ENCODE results near the gene IL2RA. TPM values are rescaled to one million over a fixed set of nuclear protein-coding genes. Genes with fewer than 3 reads are reported as not detected.
"Not testable (repeated sequence)": the region's sequence is repeated elsewhere in the genome, so short reads cannot be mapped to it uniquely, and the experiment has no call there.

IL2RA gene
- total and polyA plus RNA-seq, 7 experiments from 2014 or later = 0.85 to 266 (median 3.3) TPM

DNA sequence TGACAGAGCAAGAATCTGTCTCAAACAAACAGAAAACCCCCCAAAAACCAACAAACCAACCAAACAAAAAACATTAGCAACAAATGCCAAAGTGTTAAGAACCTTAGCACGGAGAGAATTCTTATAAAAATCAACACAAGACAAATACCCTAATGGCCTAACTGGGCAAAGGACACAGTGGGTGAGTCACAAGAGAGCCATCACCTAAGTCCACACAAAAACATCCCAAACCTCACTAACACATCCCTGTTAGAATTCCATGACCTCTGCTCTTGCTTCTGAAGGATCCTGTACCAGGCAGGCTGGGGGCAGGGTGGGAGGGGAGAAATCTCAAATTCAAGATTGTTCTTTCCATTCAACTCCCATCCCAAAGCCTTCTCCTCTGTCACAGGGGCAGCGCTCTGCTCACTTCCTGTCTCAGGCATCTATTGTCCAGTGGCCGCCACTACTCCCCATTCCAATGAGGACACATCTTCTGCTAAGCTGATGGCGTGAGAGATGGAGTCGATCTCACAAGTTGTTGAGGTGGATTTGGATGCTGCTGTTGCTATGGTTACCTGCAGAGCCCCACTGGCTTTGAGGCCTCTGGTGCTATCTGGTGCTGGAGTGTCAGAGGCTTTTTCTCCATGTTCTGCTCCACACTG is 94.0 kb downstream of the IL2RA start:
- Mint-ChIP-seq H3K36me3 (peaks cover 0 to 15% (median 4%) of the 10 kb centered on the region in 5 donors), H3K27me3 (no peaks in the 10 kb centered on the region), H3K27ac (peak overlapping the region in 3 of 9 donors; percentile 25 to 57 (median 29)), H3K4me3 (no peak overlapping the region), H3K4me1 (peaks cover 0 to 37% (median 10%) of the 10 kb centered on the region in 7 donors), H3K9me3 (no peaks in the 10 kb centered on the region)
- no peaks in the 10 kb centered on the region for H3K27me3 ChIP-seq (ENCODE audit: control insufficient read depth in 2 of 2, insufficient read depth in 2 of 2, low read length in 2 of 2)
- CTCF ChIA-PET = no interaction called here
- POLR2A ChIA-PET = interaction anchor here (0.7 kb wide), 1 partner anchor 77 kb away, joined by 3 read pairs; no protein-coding TSS in a partner anchor
- DNase-seq (peak in 1 of 9 donors; percentile 1), ATAC-seq (no peak)
- intact Hi-C loops (cut with micrococcal nuclease) = no loop called here
- no peaks in the 10 kb centered on the region for H3K9me3 ChIP-seq (ENCODE audit: control insufficient read depth in 2 of 3, low read length in 3 of 3)
- H3K27ac ChIP-seq (ENCODE audit: low read depth, low read length) = no peak overlapping the region
- H3K36me3 ChIP-seq (ENCODE audit: control insufficient read depth in 2 of 3, insufficient read depth in 3 of 3, low read length in 3 of 3) = peaks cover 0 to 9% (median 8%) of the 10 kb centered on the region in 3 experiments
- H3K4me3 ChIP-seq (ENCODE audit: low read length) = no peak overlapping the region
- H3K4me1 ChIP-seq (ENCODE audit: control insufficient read depth in 2 of 2, insufficient read depth in 2 of 2, low read length in 2 of 2) = peaks cover 0 to 15% of the 10 kb centered on the region in 2 donors

- H3K4me3 ChIP-seq (ENCODE audit: low read length) = no peak overlapping the region
- no peak overlapping the region for H3K4me3 Mint-ChIP-seq
- H3K27me3 Mint-ChIP-seq = no peaks in the 10 kb centered on the region
- POLR2A ChIA-PET = no interaction called here
- H3K27me3 ChIP-seq (ENCODE audit: control insufficient read depth in 2 of 2, insufficient read depth in 2 of 2, low read length in 2 of 2) = no peaks in the 10 kb centered on the region
- no peak overlapping the region for H3K27ac ChIP-seq (ENCODE audit: low read depth, low read length)
- no peak for DNase-seq
- intact Hi-C loops (cut with micrococcal nuclease) = no loop called here
- H3K4me1 ChIP-seq (ENCODE audit: control insufficient read depth in 2 of 2, insufficient read depth in 2 of 2, low read length in 2 of 2) = peaks cover 0 to 4% of the 10 kb centered on the region in 2 donors
- CTCF ChIA-PET = no interaction called here
- H3K9me3 Mint-ChIP-seq = no peaks in the 10 kb centered on the region
- no peaks in the 10 kb centered on the region for H3K9me3 ChIP-seq (ENCODE audit: control insufficient read depth in 2 of 3, low read length in 3 of 3)
- H3K36me3 ChIP-seq (ENCODE audit: control insufficient read depth in 2 of 3, insufficient read depth in 3 of 3, low read length in 3 of 3) = peaks cover 0 to 13% (median 9%) of the 10 kb centered on the region in 3 experiments
- H3K27ac Mint-ChIP-seq = no peak overlapping the region
- H3K36me3 Mint-ChIP-seq = peaks cover 0 to 20% (median 14%) of the 10 kb centered on the region in 5 donors
- no peak for ATAC-seq
- peaks cover 0 to 16% (median 0%) of the 10 kb centered on the region in 7 donors for H3K4me1 Mint-ChIP-seq
Observed at GRCh38 chr10:5965266-5965665, 96.9 kb downstream of the IL2RA start.

DNA sequence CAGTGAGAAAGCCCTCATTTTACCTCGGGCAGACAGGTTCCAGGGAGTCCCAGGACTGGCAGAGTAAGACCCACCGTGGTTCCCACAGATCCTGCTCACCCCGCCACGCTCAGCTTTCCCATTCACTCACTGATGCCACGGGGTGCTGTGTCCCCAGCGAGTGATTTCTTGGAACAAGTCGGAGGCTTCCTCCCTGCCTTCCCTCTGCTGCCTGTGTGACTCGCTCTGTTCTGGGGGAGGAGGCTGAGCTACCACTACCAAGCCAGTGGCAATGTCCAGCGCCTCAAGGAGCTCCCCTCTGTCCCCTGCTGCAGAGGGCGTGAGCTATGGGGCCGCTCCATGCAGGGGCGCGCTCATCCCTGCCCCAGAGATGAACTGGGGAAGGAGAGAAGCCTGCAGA is 97.4 kb downstream of the IL2RA start:
- Mint-ChIP-seq H3K4me1 (peaks cover 0 to 11% (median 0%) of the 10 kb centered on the region in 7 donors), H3K27me3 (no peaks in the 10 kb centered on the region), H3K9me3 (no peaks in the 10 kb centered on the region), H3K27ac (no peak overlapping the region), H3K36me3 (peaks cover 0 to 17% (median 14%) of the 10 kb centered on the region in 5 donors), H3K4me3 (no peak overlapping the region)
- DNase-seq (no peak), ATAC-seq (no peak)
- POLR2A ChIA-PET = no interaction called here
- Histone ChIP-seq H3K4me1 (ENCODE audit: control insufficient read depth in 2 of 2, insufficient read depth in 2 of 2, low read length in 2 of 2) (no peaks in the 10 kb centered on the region), H3K27ac (ENCODE audit: low read depth, low read length) (no peak overlapping the region), H3K27me3 (ENCODE audit: control insufficient read depth in 2 of 2, insufficient read depth in 2 of 2, low read length in 2 of 2) (no peaks in the 10 kb centered on the region), H3K36me3 (ENCODE audit: control insufficient read depth in 2 of 3, insufficient read depth in 3 of 3, low read length in 3 of 3) (peaks cover 0 to 18% (median 9%) of the 10 kb centered on the region in 3 experiments), H3K4me3 (ENCODE audit: low read length) (no peak overlapping the region), H3K9me3 (ENCODE audit: control insufficient read depth in 2 of 3, low read length in 3 of 3) (no peaks in the 10 kb centered on the region)
- CTCF ChIA-PET = no interaction called here
- intact Hi-C loops (cut with micrococcal nuclease) = no loop called here

DNA sequence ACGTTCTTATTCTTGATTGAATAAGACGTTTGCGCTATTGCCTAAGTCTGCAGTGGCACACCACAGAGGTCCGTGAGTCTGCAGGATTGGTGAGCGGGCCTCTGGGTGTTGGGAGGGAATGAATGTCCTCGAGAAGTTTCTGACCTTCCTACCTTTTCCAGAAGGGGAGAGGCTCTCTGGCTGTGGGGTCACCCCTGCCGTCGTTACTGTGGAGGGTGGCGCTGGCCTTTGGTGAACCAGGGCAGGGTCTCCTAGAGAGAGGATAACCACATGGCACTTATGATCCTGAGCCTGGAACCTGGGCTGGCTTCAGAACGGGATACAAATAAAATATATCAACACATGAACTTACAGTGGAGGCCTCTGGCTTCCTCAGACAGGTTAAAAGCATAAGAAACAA is 98.6 kb downstream of the IL2RA start:
- no peak overlapping the region for H3K27ac ChIP-seq (ENCODE audit: low read depth, low read length)
- no peak overlapping the region for H3K27ac Mint-ChIP-seq
- H3K36me3 Mint-ChIP-seq = peaks cover 0 to 21% (median 11%) of the 10 kb centered on the region in 5 donors
- no peak overlapping the region for H3K4me3 ChIP-seq (ENCODE audit: low read length)
- intact Hi-C loops (cut with micrococcal nuclease) = no loop called here
- POLR2A ChIA-PET = no interaction called here
- H3K4me1 Mint-ChIP-seq = peaks cover 0 to 5% (median 0%) of the 10 kb centered on the region in 7 donors
- H3K4me3 Mint-ChIP-seq = no peak overlapping the region
- H3K27me3 ChIP-seq (ENCODE audit: control insufficient read depth in 2 of 2, insufficient read depth in 2 of 2, low read length in 2 of 2) = no peaks in the 10 kb centered on the region
- H3K9me3 Mint-ChIP-seq = no peaks in the 10 kb centered on the region
- peaks cover 0 to 24% (median 6%) of the 10 kb centered on the region in 3 experiments for H3K36me3 ChIP-seq (ENCODE audit: control insufficient read depth in 2 of 3, insufficient read depth in 3 of 3, low read length in 3 of 3)
- ATAC-seq = no peak
- no peak for DNase-seq
- no peaks in the 10 kb centered on the region for H3K4me1 ChIP-seq (ENCODE audit: control insufficient read depth in 2 of 2, insufficient read depth in 2 of 2, low read length in 2 of 2)
- CTCF ChIA-PET = no interaction called here
- no peaks in the 10 kb centered on the region for H3K27me3 Mint-ChIP-seq
- no peaks in the 10 kb centered on the region for H3K9me3 ChIP-seq (ENCODE audit: control insufficient read depth in 2 of 3, low read length in 3 of 3)

DNA sequence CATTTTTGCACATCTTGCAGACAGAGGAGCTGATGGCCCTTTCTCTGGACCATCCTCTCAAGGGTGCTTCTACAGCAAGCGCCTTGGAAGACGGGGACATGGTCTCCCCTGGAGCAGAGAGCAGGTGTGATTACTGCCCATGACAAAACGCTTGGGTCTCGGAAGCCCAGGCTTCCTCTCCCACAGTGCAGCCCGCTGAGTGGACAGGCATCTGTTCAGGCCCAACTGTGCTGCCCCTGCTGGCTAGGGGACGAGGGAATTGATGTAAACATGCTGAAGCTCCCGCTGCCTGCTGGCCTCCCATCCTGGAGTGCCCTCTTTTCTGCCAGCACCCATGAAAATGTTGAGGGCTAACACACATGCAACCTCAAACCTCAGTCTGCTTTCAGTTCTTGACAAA is 99.1 kb downstream of the IL2RA start:
- no peak overlapping the region for H3K4me3 Mint-ChIP-seq
- ATAC-seq (no peak), DNase-seq (no peak)
- H3K27me3 Mint-ChIP-seq = no peaks in the 10 kb centered on the region
- Histone ChIP-seq H3K9me3 (ENCODE audit: control insufficient read depth in 2 of 3, low read length in 3 of 3) (no peaks in the 10 kb centered on the region), H3K4me3 (ENCODE audit: low read length) (no peak overlapping the region), H3K4me1 (ENCODE audit: control insufficient read depth in 2 of 2, insufficient read depth in 2 of 2, low read length in 2 of 2) (no peaks in the 10 kb centered on the region), H3K27me3 (ENCODE audit: control insufficient read depth in 2 of 2, insufficient read depth in 2 of 2, low read length in 2 of 2) (no peaks in the 10 kb centered on the region), H3K27ac (ENCODE audit: low read depth, low read length) (no peak overlapping the region), H3K36me3 (ENCODE audit: control insufficient read depth in 2 of 3, insufficient read depth in 3 of 3, low read length in 3 of 3) (peaks cover 0 to 24% (median 6%) of the 10 kb centered on the region in 3 experiments)
- intact Hi-C loops (cut with micrococcal nuclease) = no loop called here
- peaks cover 0 to 3% (median 0%) of the 10 kb centered on the region in 7 donors for H3K4me1 Mint-ChIP-seq
- CTCF ChIA-PET = no interaction called here
- H3K9me3 Mint-ChIP-seq = no peaks in the 10 kb centered on the region
- H3K36me3 Mint-ChIP-seq = peaks cover 0 to 20% (median 9%) of the 10 kb centered on the region in 5 donors
- no peak overlapping the region for H3K27ac Mint-ChIP-seq
- POLR2A ChIA-PET = interaction anchor here (0.7 kb wide), 1 partner anchor 444 kb away, joined by 3 read pairs; no protein-coding TSS in a partner anchor

DNA sequence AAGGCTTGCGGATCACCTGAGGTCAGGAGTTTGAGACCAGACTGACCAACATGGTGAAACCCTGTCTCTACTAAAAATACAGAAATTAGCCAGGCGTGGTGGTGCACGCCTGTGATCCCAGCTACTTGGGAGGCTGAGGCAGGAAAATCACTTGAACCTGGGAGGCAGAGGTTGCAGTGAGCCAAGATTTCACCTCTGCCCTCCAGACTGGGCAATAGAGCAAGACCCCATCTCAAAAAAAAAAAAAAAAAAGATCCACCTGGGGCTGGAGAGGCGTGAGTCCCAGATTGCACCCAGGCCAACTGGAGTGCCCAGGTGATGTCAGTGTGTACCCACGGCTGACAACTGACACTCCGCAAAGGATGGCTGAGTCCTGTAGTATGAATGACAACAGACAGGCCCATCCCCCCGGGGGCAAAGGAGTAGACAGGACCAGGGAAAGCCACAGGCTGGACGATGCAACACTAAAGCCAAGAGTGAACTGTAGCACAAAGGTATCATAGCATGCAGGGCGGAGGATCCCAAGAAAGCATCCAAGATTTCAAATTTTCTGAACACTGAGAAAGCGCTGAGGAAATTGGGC is 99.7 kb downstream of the IL2RA start:
- CTCF ChIA-PET; H3K4me1 ChIP-seq (ENCODE audit: control insufficient read depth in 2 of 2, insufficient read depth in 2 of 2, low read length in 2 of 2); ATAC-seq; H3K4me3 Mint-ChIP-seq; H3K4me1 Mint-ChIP-seq; DNase-seq; H3K27me3 Mint-ChIP-seq; H3K4me3 ChIP-seq (ENCODE audit: low read length); H3K9me3 Mint-ChIP-seq; H3K9me3 ChIP-seq (ENCODE audit: control insufficient read depth in 2 of 3, low read length in 3 of 3); H3K27ac ChIP-seq (ENCODE audit: low read depth, low read length); intact Hi-C loops (cut with micrococcal nuclease); H3K27ac Mint-ChIP-seq; H3K27me3 ChIP-seq (ENCODE audit: control insufficient read depth in 2 of 2, insufficient read depth in 2 of 2, low read length in 2 of 2): not testable (repeated sequence)
- peaks cover 0 to 24% (median 6%) of the 10 kb centered on the region in 3 experiments for H3K36me3 ChIP-seq (ENCODE audit: control insufficient read depth in 2 of 3, insufficient read depth in 3 of 3, low read length in 3 of 3)
- POLR2A ChIA-PET = interaction anchor here (0.7 kb wide), 1 partner anchor 444 kb away, joined by 3 read pairs; no protein-coding TSS in a partner anchor
- H3K36me3 Mint-ChIP-seq = peaks cover 0 to 23% (median 9%) of the 10 kb centered on the region in 5 donors
